ENCODE data around the gene OGA. TPM values are rescaled to one million over a fixed set of nuclear protein-coding genes. Genes with fewer than 3 reads are reported as not detected.

The OGA gene
- total and polyA plus RNA-seq, 9 of the 15 experiments (the other 6 are each of a cell fraction or from before 2014, with no cell fraction given): 13.5 to 73.5 (median 59.5) TPM

GRCh38 chr10:101841826-101842225 is 23.6 kb upstream of the OGA start:
- Histone ChIP-seq H3K79me2 (ENCODE audit: control insufficient read depth, insufficient read depth, low read length) (no peaks in the 10 kb centered on the region), H3K27me3 (ENCODE audit: control insufficient read depth in 2 of 2, insufficient read depth in 2 of 2, low read length in 2 of 2) (no peaks in the 10 kb centered on the region), H3K27ac (ENCODE audit: extremely low read depth, low read depth, low read length) (no peak overlapping the region), H4K20me1 (replicated peaks; ENCODE audit: control insufficient read depth, insufficient read depth, low read length) (no peaks in the 10 kb centered on the region), H3K4me1 (replicated peaks in 1 of 2; ENCODE audit: control insufficient read depth in 2 of 2, insufficient read depth in 2 of 2, low read length in 2 of 2) (peaks cover 0 to 19% of the 10 kb centered on the region in 2 experiments; a peak in 4 of 5 replicates), H3K9me1 (ENCODE audit: control insufficient read depth, insufficient read depth, low read length) (no peaks in the 10 kb centered on the region), H3K4me2 (ENCODE audit: insufficient read depth, low read length) (no peak overlapping the region), H3K9me3 (replicated peaks; ENCODE audit: control insufficient read depth, insufficient read depth, low read depth, low read length) (no peaks in the 10 kb centered on the region), H3K9ac (ENCODE audit: insufficient read depth in 1 of 2, low read depth in 2 of 2, low read length in 2 of 2) (peak overlapping the region in 1 of 2 experiments; percentile 45; a peak in 1 of 4 replicates), H3K36me3 (ENCODE audit: control insufficient read depth, insufficient read depth, low read length) (peaks cover 2% of the 10 kb centered on the region; the same call in 1 of the 3 replicates), H2AFZ (ENCODE audit: low read depth, low read length) (no peak overlapping the region), H3K4me3 (no peak overlapping the region)
- CTCF ChIA-PET (ENCODE audit: low intra/inter-chr PET ratio): no interaction called here
- BruUV-seq (replicated peaks): no TSS peak
- in situ Hi-C loops (cut with MboI): loop anchor here (5.0 to 25.0 kb wide), 5 partner anchors 235 to 770 kb away; partner anchors contain the start of genes ACTR1A, CUEDC2 and SUFU
- POLR2A ChIA-PET: interaction anchor here (0.6 to 2.9 kb wide), 11 partner anchors 24 to 304 kb away, joined by 3 to 35 read pairs (median 4); partner anchors contain the start of gene OGA
- DNase-seq (ENCODE audit: extremely low read depth in 1 of 4, low spot score in 3 of 4) (peak; percentile 0 to 6 (median 2)), ATAC-seq (no peak), FAIRE-seq (no peak)
- TF ChIP-seq HMGN3 (IDR thresholded peaks at IDR 0.05; ENCODE audit: borderline replicate concordance, extremely low read depth, insufficient read length, low read depth, low read length) (no peak), STAT5A (IDR thresholded peaks at IDR 0.05; ENCODE audit: borderline replicate concordance, low read length) (no peak), FOXJ2 (tag; IDR thresholded peaks at IDR 0.05) (no peak), ZNF140 (CRISPR knock-in tag; IDR thresholded peaks at IDR 0.05) (no peak), XRCC5 (IDR thresholded peaks at IDR 0.05; ENCODE audit: low read depth, low read length) (no peak), ARID1B (IDR thresholded peaks at IDR 0.05) (no peak), ZNF134 (CRISPR knock-in tag; conservative IDR thresholded peaks at IDR 0.05) (no peak), ZC3H11A (IDR thresholded peaks at IDR 0.05; ENCODE audit: low read depth, low read length) (no peak)
- intact Hi-C loops (cut with micrococcal nuclease): loop anchor here (5.0 to 10.0 kb wide), 2 partner anchors 215 to 273 kb away; partner anchors contain the start of gene ARMH3

All from K562 (cell line).